Thyroid gland (tissue), 4 donors: Measurements from ENCODE around the gene KBTBD2.

Experiments used
- CTCF ChIP-seq, 6 experiments: fragments of 200-600 bp in 3 of 6; fragments of 450-650 bp in 3 of 6; sonication (generic) in 3 of 6; IDR thresholded peaks; one replicate each; pipeline ENCODE4 v1.5.1; 2016 to 2019; ENCODE audit warnings: antibody characterized with exemption in 6 of 6, mild to moderate bottlenecking in 2 of 6, inconsistent platforms in 1 of 6, moderate library complexity in 1 of 6
- POLR2A ChIP-seq, 2 donors: fragments of 450-650 bp; IDR thresholded peaks; one replicate each; pipeline ENCODE4 v1.6.1; 2017; ENCODE audit warnings: antibody characterized with exemption in 2 of 2, mild to moderate bottlenecking in 2 of 2, moderate library complexity in 1 of 2

GRCh38 chr7:32887395-32887794, 4.2 kb downstream of the KBTBD2 start:
- TF ChIP-seq CTCF (IDR thresholded peaks at IDR 0.05): no peak
- no peak for TF ChIP-seq POLR2A (IDR thresholded peaks at IDR 0.05)
